Liver (tissue), 9 donors: Measurements from ENCODE around the gene C5orf58. TPM values are rescaled to one million over a fixed set of nuclear protein-coding genes. Genes with fewer than 3 reads are reported as not detected.

Experiments used
- DNase-seq: peaks from one replicate; pipeline ENCODE4 v3.0.0-alpha.2; 2017; ENCODE audit warnings: low spot score
- H3K27ac ChIP-seq, 2 donors: one replicate each; pipeline ENCODE4 v1.7.0; 2013; ENCODE audit warnings: inconsistent platforms in 2 of 2, low read length in 2 of 2, control low read depth in 1 of 2, low read depth in 1 of 2, mild to moderate bottlenecking in 1 of 2
- H3K27me3 ChIP-seq, 4 donors: one replicate each; pipeline versions ENCODE4 v1.6.1 to v1.7.0; 2013; ENCODE audit warnings: low read length in 3 of 4, inconsistent platforms in 1 of 4, mild to moderate bottlenecking in 1 of 4, moderate library complexity in 1 of 4; ENCODE audit not compliant: control insufficient read depth in 4 of 4, insufficient read depth in 4 of 4
- H3K36me3 ChIP-seq, 4 donors: one replicate each; pipeline versions ENCODE4 v1.6.1 to v1.7.0; 2013; ENCODE audit warnings: low read length in 3 of 4, mild to moderate bottlenecking in 3 of 4, low read depth in 1 of 4, moderate library complexity in 1 of 4; ENCODE audit not compliant: control insufficient read depth in 4 of 4, insufficient read depth in 3 of 4
- H3K4me1 ChIP-seq, 4 donors: one replicate each; pipeline versions ENCODE4 v1.6.1 to v1.7.0; 2013; ENCODE audit warnings: low read length in 3 of 4, mild to moderate bottlenecking in 3 of 4, moderate library complexity in 1 of 4; ENCODE audit not compliant: control insufficient read depth in 4 of 4, insufficient read depth in 4 of 4
- H3K4me3 ChIP-seq, 3 donors: one replicate each; pipeline versions ENCODE4 v1.6.1 to v1.7.0; 2013; ENCODE audit warnings: low read length in 3 of 3, control low read depth in 1 of 3, low read depth in 1 of 3, mild to moderate bottlenecking in 1 of 3
- H3K9ac ChIP-seq, 2 donors: one replicate each; pipeline ENCODE4 v1.7.0; 2013; ENCODE audit warnings: low read length in 2 of 2, mild to moderate bottlenecking in 2 of 2, moderate library complexity in 2 of 2, control low read depth in 1 of 2, low read depth in 1 of 2
- H3K9me3 ChIP-seq, 4 donors: one replicate each; pipeline versions ENCODE4 v1.6.1 to v1.7.0; 2013; ENCODE audit warnings: low read length in 3 of 4; ENCODE audit not compliant: control insufficient read depth in 4 of 4
- ATF3 ChIP-seq: IDR thresholded peaks from 2 replicates; pipeline ENCODE4 v1.6.1; 2016; ENCODE audit warnings: antibody characterized with exemption
- CTCF ChIP-seq: fragments of 150-350 bp; IDR thresholded peaks from 2 replicates; pipeline ENCODE4 v1.5.1; 2017; ENCODE audit warnings: improper control_type of control experiment, low read depth, low read length; ENCODE audit not compliant: missing input control
- EGR1 ChIP-seq, 2 donors: IDR thresholded peaks; 2 replicates each; pipeline ENCODE4 v1.6.1; 2016 to 2018; ENCODE audit warnings: antibody characterized with exemption in 2 of 2, low read depth in 2 of 2
- FOXA1 ChIP-seq: IDR thresholded peaks from 2 replicates; pipeline ENCODE4 v1.6.1; 2016; ENCODE audit warnings: antibody characterized with exemption
- FOXA2 ChIP-seq: IDR thresholded peaks from 2 replicates; pipeline ENCODE4 v1.6.1; 2016; ENCODE audit warnings: antibody characterized with exemption
- GABPA ChIP-seq, 2 donors: IDR thresholded peaks in 1 of 2; conservative IDR thresholded peaks in 1 of 2; 2 replicates each; pipeline ENCODE4 v1.6.1; 2016; ENCODE audit warnings: antibody characterized with exemption in 2 of 2, mild to moderate bottlenecking in 1 of 2, moderate library complexity in 1 of 2
- HNF4G ChIP-seq: IDR thresholded peaks from 2 replicates; pipeline ENCODE4 v1.6.1; 2016; ENCODE audit warnings: antibody characterized with exemption
- MAX ChIP-seq: IDR thresholded peaks from 2 replicates; pipeline ENCODE4 v1.6.1; 2016; ENCODE audit warnings: antibody characterized with exemption
- NR2F2 ChIP-seq: IDR thresholded peaks from 2 replicates; pipeline ENCODE4 v1.6.1; 2016; ENCODE audit warnings: antibody characterized with exemption
- RAD21 ChIP-seq, 2 donors: IDR thresholded peaks; 2 replicates each; pipeline ENCODE4 v1.6.1; 2016; ENCODE audit warnings: antibody characterized with exemption in 2 of 2, mild to moderate bottlenecking in 2 of 2
- RXRA ChIP-seq, 2 donors: IDR thresholded peaks; 2 replicates each; pipeline ENCODE4 v1.6.1; 2017 to 2018; ENCODE audit warnings: antibody characterized with exemption in 2 of 2, mild to moderate bottlenecking in 1 of 2
- SP1 ChIP-seq: IDR thresholded peaks from 2 replicates; pipeline ENCODE4 v1.6.1; 2018; ENCODE audit warnings: antibody characterized with exemption, mild to moderate bottlenecking
- TAF1 ChIP-seq: conservative IDR thresholded peaks from 2 replicates; pipeline ENCODE4 v1.6.1; 2016; ENCODE audit warnings: antibody characterized with exemption, mild to moderate bottlenecking
- YY1 ChIP-seq: IDR thresholded peaks from 2 replicates; pipeline ENCODE4 v1.6.1; 2016; ENCODE audit warnings: antibody characterized with exemption, mild to moderate bottlenecking
- ZBTB33 ChIP-seq: IDR thresholded peaks from 2 replicates; pipeline ENCODE4 v1.6.1; 2016; ENCODE audit warnings: antibody characterized with exemption
- WGBS: extraction: QIAGEN DNeasy Blood & Tissue Kit; methylation state at CpG from one replicate; pipeline ENCODE4 v1.1.7; 2013; 5-methylcytosine and 5-hydroxymethylcytosine counted together
- polyA plus RNA-seq, 2 donors: library from polyadenylated mRNA; stranded (reverse) in 1 of 2; unstranded in 1 of 2; fragments of 200-250 nt in 1 of 2; fragments of >200 nt in 1 of 2; fragmentation: Nextera tagmentation in 1 of 2; extraction: Ambion mirVana in 1 of 2; gene quantifications; one replicate each; pipeline versions ENCODE4 v1.2.1 to v1.2.3, GENCODE V29; 2013 to 2015
- total RNA-seq, 2 donors: library from RNA; depleted of rRNA; stranded (reverse); fragments of >200 nt; gene quantifications; one replicate each; pipeline ENCODE4 v1.2.3, GENCODE V29; 2014
- donor health status: healthy.
- donor health status: healthy.
- donor health status: healthy.
- donor health status: healthy.
- donor health status: healthy.

Gene C5orf58
- not detected for total RNA-seq
- polyA plus RNA-seq: under 1 TPM in 1 of 2 donors, not detected in 1; 0.64 TPM

- Histone ChIP-seq H3K4me1 (peaks cover 0 to 3% (median 0%) of the 10 kb centered on the region in 4 donors), H3K27me3 (no peaks in the 10 kb centered on the region), H3K9me3 (no peaks in the 10 kb centered on the region), H3K9ac (no peak within 1 kb of the TSS), H3K27ac (no peak within 1 kb of the TSS), H3K36me3 (no peaks in the 10 kb centered on the region), H3K4me3 (no peak within 1 kb of the TSS)
- WGBS: 90% methylated on average over 27 of the region's 27 CpGs
- no peak for DNase-seq
- TF ChIP-seq ATF3 (no peak), EGR1 (IDR thresholded peaks at IDR 0.05; ENCODE audit: low read depth in 2 of 2) (no peak), TAF1 (no peak), CTCF (no peak), RAD21 (IDR thresholded peaks at IDR 0.05) (no peak), ZBTB33 (no peak), RXRA (IDR thresholded peaks at IDR 0.05) (no peak), SP1 (no peak), FOXA1 (no peak), MAX (no peak), GABPA (IDR thresholded peaks at IDR 0.05 in 1 of 2, conservative IDR thresholded peaks at IDR 0.05 in 1 of 2) (no peak)
Observed at GRCh38 chr5:170232786-170233185, at the start of gene C5orf58. C5orf58 (plus strand) TSS chr5:170232985; CDS start chr5:170234977, 1,992 bp downstream.

GRCh38 chr5:170183816-170184687, 48.7 kb upstream of the C5orf58 start:
- no peaks in the 10 kb centered on the region for H3K36me3 ChIP-seq
- no peak overlapping the region for H3K27ac ChIP-seq
- no peak for TF ChIP-seq YY1
- no peak for TF ChIP-seq FOXA1
- no peak for TF ChIP-seq TAF1
- TF ChIP-seq NR2F2: no peak
- peak; percentile 71 to 79 for TF ChIP-seq RAD21 (IDR thresholded peaks at IDR 0.05)
- TF ChIP-seq SP1: no peak
- no peak for TF ChIP-seq FOXA2
- peak; percentile 59 for TF ChIP-seq CTCF
- TF ChIP-seq HNF4G: no peak
- no peak for TF ChIP-seq MAX
- no peak for TF ChIP-seq EGR1 (IDR thresholded peaks at IDR 0.05; ENCODE audit: low read depth in 2 of 2)
- WGBS: 61% methylated on average over 12 of the region's 12 CpGs
- H3K27me3 ChIP-seq: no peaks in the 10 kb centered on the region
- no peaks in the 10 kb centered on the region for H3K4me1 ChIP-seq
- H3K9me3 ChIP-seq: no peaks in the 10 kb centered on the region
- H3K4me3 ChIP-seq: no peak overlapping the region
- no peak overlapping the region for H3K9ac ChIP-seq
- peak; percentile 66 for DNase-seq
